ENCODE measurements around the gene CFAP97. TPM values are rescaled to one million over a fixed set of nuclear protein-coding genes. Genes with fewer than 3 reads are reported as not detected.
A peak's percentile ranks its signal among the peaks of the same experiment; 100 is the strongest.

The CFAP97 gene
- total and polyA plus RNA-seq, 2 donors from 2014 or later: 8.0 to 39.4 TPM

DNA sequence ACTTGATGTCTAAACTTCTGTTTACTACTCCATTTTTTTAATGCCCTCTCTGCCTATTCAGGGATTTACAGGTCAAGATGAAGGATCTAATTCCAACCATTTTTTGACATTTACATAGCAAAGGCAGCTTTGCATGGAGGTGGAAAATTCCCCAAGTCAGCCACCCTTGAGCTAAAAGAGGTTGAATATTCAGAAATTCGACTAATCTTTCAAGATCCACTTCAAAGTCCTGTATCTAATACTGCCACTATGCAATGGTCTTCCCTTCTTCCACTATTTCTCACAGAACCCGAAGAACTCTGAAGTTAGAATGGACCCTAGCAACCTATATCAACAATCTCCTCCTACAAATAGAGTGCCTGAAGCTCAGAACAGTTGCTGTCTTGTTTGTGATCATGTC, 21.6 kb downstream of the CFAP97 start:
- no peak for DNase-seq
- no peak for FAIRE-seq
- intact Hi-C loops (cut with DNase I): no loop called here

GRCh38 chr4:185179488-185179887, 24.3 kb downstream of the CFAP97 start:
- intact Hi-C loops (cut with DNase I): no loop called here
- no peak for DNase-seq
- Histone ChIP-seq H3K9ac (ENCODE audit: low read length in 3 of 3) (no peak overlapping the region), H3K27ac (ENCODE audit: low read depth in 2 of 2, low read length in 2 of 2) (no peak overlapping the region), H3K27me3 (ENCODE audit: control insufficient read depth, insufficient read depth, low read length) (no peaks in the 10 kb centered on the region), H3K36me3 (ENCODE audit: control insufficient read depth in 2 of 3, insufficient read depth in 3 of 3, low read length in 3 of 3) (peaks cover 0 to 7% (median 0%) of the 10 kb centered on the region in 3 donors), H3K4me3 (ENCODE audit: low read length in 3 of 3) (no peak overlapping the region), H3K4me1 (ENCODE audit: control insufficient read depth in 2 of 3, insufficient read depth in 2 of 3, low read depth in 1 of 3, low read length in 3 of 3) (no peaks in the 10 kb centered on the region), H3K9me3 (ENCODE audit: control insufficient read depth in 2 of 3, insufficient read depth in 1 of 3, low read length in 3 of 3) (no peaks in the 10 kb centered on the region)
- TF ChIP-seq, protein P1, sequence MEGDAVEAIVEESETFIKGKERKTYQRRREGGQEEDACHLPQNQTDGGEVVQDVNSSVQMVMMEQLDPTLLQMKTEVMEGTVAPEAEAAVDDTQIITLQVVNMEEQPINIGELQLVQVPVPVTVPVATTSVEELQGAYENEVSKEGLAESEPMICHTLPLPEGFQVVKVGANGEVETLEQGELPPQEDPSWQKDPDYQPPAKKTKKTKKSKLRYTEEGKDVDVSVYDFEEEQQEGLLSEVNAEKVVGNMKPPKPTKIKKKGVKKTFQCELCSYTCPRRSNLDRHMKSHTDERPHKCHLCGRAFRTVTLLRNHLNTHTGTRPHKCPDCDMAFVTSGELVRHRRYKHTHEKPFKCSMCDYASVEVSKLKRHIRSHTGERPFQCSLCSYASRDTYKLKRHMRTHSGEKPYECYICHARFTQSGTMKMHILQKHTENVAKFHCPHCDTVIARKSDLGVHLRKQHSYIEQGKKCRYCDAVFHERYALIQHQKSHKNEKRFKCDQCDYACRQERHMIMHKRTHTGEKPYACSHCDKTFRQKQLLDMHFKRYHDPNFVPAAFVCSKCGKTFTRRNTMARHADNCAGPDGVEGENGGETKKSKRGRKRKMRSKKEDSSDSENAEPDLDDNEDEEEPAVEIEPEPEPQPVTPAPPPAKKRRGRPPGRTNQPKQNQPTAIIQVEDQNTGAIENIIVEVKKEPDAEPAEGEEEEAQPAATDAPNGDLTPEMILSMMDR (IDR thresholded peaks at IDR 0.05; ENCODE audit: borderline replicate concordance, extremely low read depth, insufficient read depth): no peak
- FAIRE-seq: no peak

More for the DNA sequence above, 21.6 kb downstream of the CFAP97 start:
- Histone ChIP-seq H3K4me3 (ENCODE audit: low read length in 3 of 3) (no peak overlapping the region), H3K9me3 (ENCODE audit: control insufficient read depth in 2 of 3, insufficient read depth in 1 of 3, low read length in 3 of 3) (no peaks in the 10 kb centered on the region), H3K27ac (ENCODE audit: low read depth in 2 of 2, low read length in 2 of 2) (no peak overlapping the region), H3K4me1 (ENCODE audit: control insufficient read depth in 2 of 3, insufficient read depth in 2 of 3, low read depth in 1 of 3, low read length in 3 of 3) (no peaks in the 10 kb centered on the region), H3K9ac (ENCODE audit: low read length in 3 of 3) (no peak overlapping the region), H3K36me3 (ENCODE audit: control insufficient read depth in 2 of 3, insufficient read depth in 3 of 3, low read length in 3 of 3) (no peaks in the 10 kb centered on the region), H3K27me3 (ENCODE audit: control insufficient read depth, insufficient read depth, low read length) (no peaks in the 10 kb centered on the region)
- TF ChIP-seq, protein P1 (IDR thresholded peaks at IDR 0.05; ENCODE audit: borderline replicate concordance, extremely low read depth, insufficient read depth): no peak

GRCh38 chr4:185171373-185172071, 32.3 kb downstream of the CFAP97 start:
- no peaks in the 10 kb centered on the region for H3K9me3 ChIP-seq (ENCODE audit: control insufficient read depth in 2 of 3, insufficient read depth in 1 of 3, low read length in 3 of 3)
- intact Hi-C loops (cut with DNase I): no loop called here
- H3K9ac ChIP-seq (ENCODE audit: low read length in 3 of 3): no peak overlapping the region
- peaks cover 0 to 2% (median 0%) of the 10 kb centered on the region in 3 donors for H3K4me1 ChIP-seq (ENCODE audit: control insufficient read depth in 2 of 3, insufficient read depth in 2 of 3, low read depth in 1 of 3, low read length in 3 of 3)
- no peaks in the 10 kb centered on the region for H3K27me3 ChIP-seq (ENCODE audit: control insufficient read depth, insufficient read depth, low read length)
- H3K27ac ChIP-seq (ENCODE audit: low read depth in 2 of 2, low read length in 2 of 2): no peak overlapping the region
- no peak overlapping the region for H3K4me3 ChIP-seq (ENCODE audit: low read length in 3 of 3)
- peaks cover 2 to 21% (median 7%) of the 10 kb centered on the region in 3 donors for H3K36me3 ChIP-seq (ENCODE audit: control insufficient read depth in 2 of 3, insufficient read depth in 3 of 3, low read length in 3 of 3)
- no peak for FAIRE-seq
- TF ChIP-seq, protein P1 (IDR thresholded peaks at IDR 0.05; ENCODE audit: borderline replicate concordance, extremely low read depth, insufficient read depth): no peak
- DNase-seq: peak in 3 of 5 donors; percentile 15 to 32 (median 23)

Data from kidney (tissue), 14 donors.